ENCODE measurements around the gene SLC38A6. TPM values are rescaled to one million over a fixed set of nuclear protein-coding genes. Genes with fewer than 3 reads are reported as not detected.
"Not testable (repeated sequence)": the region's sequence is repeated elsewhere in the genome, so short reads cannot be mapped to it uniquely, and the experiment has no call there.

SLC38A6 gene
- total and polyA plus RNA-seq, 3 experiments from 2014 or later = 4.1 to 7.4 (median 5.8) TPM

GRCh38 chr14:61080591-61081010, 99.6 kb downstream of the SLC38A6 start:
- ChIA-PET POLR2A (no interaction called here), CTCF (no interaction called here)
- Histone ChIP-seq H3K27ac (ENCODE audit: low read depth, low read length) (no peak overlapping the region), H3K9me3 (ENCODE audit: low read length) (no peaks in the 10 kb centered on the region), H3K4me3 (ENCODE audit: low read length) (no peak overlapping the region), H3K4me1 (ENCODE audit: insufficient read depth, low read length) (no peaks in the 10 kb centered on the region), H3K36me3 (ENCODE audit: insufficient read depth, low read length) (no peaks in the 10 kb centered on the region), H3K27me3 (ENCODE audit: insufficient read depth, low read length, poor library complexity, severe bottlenecking) (no peaks in the 10 kb centered on the region)
- Mint-ChIP-seq H3K4me3 (no peak overlapping the region), H3K4me1 (no peaks in the 10 kb centered on the region), H3K27ac (no peak overlapping the region), H3K36me3 (peaks cover 13 to 34% (median 26%) of the 10 kb centered on the region in 3 donors), H3K9me3 (peaks cover 0 to 5% (median 0%) of the 10 kb centered on the region in 5 donors), H3K27me3 (peaks cover 0 to 2% of the 10 kb centered on the region in 2 donors)
- no peak for DNase-seq

GRCh38 chr14:61088081-61088480, 107.0 kb downstream of the SLC38A6 start:
- H3K36me3 ChIP-seq (ENCODE audit: insufficient read depth, low read length) = no peaks in the 10 kb centered on the region
- POLR2A ChIA-PET = no interaction called here
- H3K4me3 ChIP-seq (ENCODE audit: low read length) = no peak overlapping the region
- Mint-ChIP-seq H3K9me3 (peaks cover 0 to 8% (median 2%) of the 10 kb centered on the region in 5 donors), H3K36me3 (peaks cover 6 to 30% (median 15%) of the 10 kb centered on the region in 3 donors), H3K27ac (no peak overlapping the region), H3K4me3 (no peak overlapping the region), H3K4me1 (no peaks in the 10 kb centered on the region), H3K27me3 (peaks cover 0 to 2% of the 10 kb centered on the region in 2 donors)
- no peak for DNase-seq
- CTCF ChIA-PET = no interaction called here
- H3K27me3 ChIP-seq (ENCODE audit: insufficient read depth, low read length, poor library complexity, severe bottlenecking) = no peaks in the 10 kb centered on the region
- H3K27ac ChIP-seq (ENCODE audit: low read depth, low read length) = no peak overlapping the region
- no peaks in the 10 kb centered on the region for H3K9me3 ChIP-seq (ENCODE audit: low read length)
- no peaks in the 10 kb centered on the region for H3K4me1 ChIP-seq (ENCODE audit: insufficient read depth, low read length)

GRCh38 chr14:61089126-61089750, 108.2 kb downstream of the SLC38A6 start:
- Mint-ChIP-seq H3K27me3 (peaks cover 0 to 2% of the 10 kb centered on the region in 2 donors), H3K4me3 (no peak overlapping the region), H3K9me3 (peaks cover 0 to 8% (median 2%) of the 10 kb centered on the region in 5 donors), H3K36me3 (peaks cover 0 to 26% (median 11%) of the 10 kb centered on the region in 3 donors), H3K4me1 (no peaks in the 10 kb centered on the region), H3K27ac (no peak overlapping the region)
- no peaks in the 10 kb centered on the region for H3K27me3 ChIP-seq (ENCODE audit: insufficient read depth, low read length, poor library complexity, severe bottlenecking)
- DNase-seq = no peak
- H3K9me3 ChIP-seq (ENCODE audit: low read length) = no peaks in the 10 kb centered on the region
- ChIA-PET POLR2A (no interaction called here), CTCF (no interaction called here)
- no peak overlapping the region for H3K4me3 ChIP-seq (ENCODE audit: low read length)
- no peak overlapping the region for H3K27ac ChIP-seq (ENCODE audit: low read depth, low read length)
- no peaks in the 10 kb centered on the region for H3K4me1 ChIP-seq (ENCODE audit: insufficient read depth, low read length)
- H3K36me3 ChIP-seq (ENCODE audit: insufficient read depth, low read length) = no peaks in the 10 kb centered on the region

- H3K4me3 Mint-ChIP-seq = no peak overlapping the region
- no peaks in the 10 kb centered on the region for H3K9me3 ChIP-seq (ENCODE audit: low read length)
- no peaks in the 10 kb centered on the region for H3K36me3 ChIP-seq (ENCODE audit: insufficient read depth, low read length)
- peaks cover 0 to 17% (median 7%) of the 10 kb centered on the region in 3 donors for H3K36me3 Mint-ChIP-seq
- H3K4me3 ChIP-seq (ENCODE audit: low read length) = no peak overlapping the region
- no peaks in the 10 kb centered on the region for H3K4me1 Mint-ChIP-seq
- CTCF ChIA-PET = no interaction called here
- no peaks in the 10 kb centered on the region for H3K27me3 Mint-ChIP-seq
- no peak overlapping the region for H3K27ac ChIP-seq (ENCODE audit: low read depth, low read length)
- no peaks in the 10 kb centered on the region for H3K27me3 ChIP-seq (ENCODE audit: insufficient read depth, low read length, poor library complexity, severe bottlenecking)
- H3K9me3 Mint-ChIP-seq = peaks cover 0 to 3% (median 0%) of the 10 kb centered on the region in 5 donors
- no peak overlapping the region for H3K27ac Mint-ChIP-seq
- POLR2A ChIA-PET = no interaction called here
- H3K4me1 ChIP-seq (ENCODE audit: insufficient read depth, low read length) = no peaks in the 10 kb centered on the region
- no peak for DNase-seq
Observed at GRCh38 chr14:61090432-61091216, 109.6 kb downstream of the SLC38A6 start.

- Histone ChIP-seq H3K9me3 (ENCODE audit: low read length) (no peaks in the 10 kb centered on the region), H3K4me1 (ENCODE audit: insufficient read depth, low read length) (no peaks in the 10 kb centered on the region), H3K36me3 (ENCODE audit: insufficient read depth, low read length) (no peaks in the 10 kb centered on the region), H3K4me3 (ENCODE audit: low read length) (no peak overlapping the region), H3K27me3 (ENCODE audit: insufficient read depth, low read length, poor library complexity, severe bottlenecking) (no peaks in the 10 kb centered on the region), H3K27ac (ENCODE audit: low read depth, low read length) (no peak overlapping the region)
- no peak overlapping the region for H3K27ac Mint-ChIP-seq
- H3K4me1 Mint-ChIP-seq = no peaks in the 10 kb centered on the region
- CTCF ChIA-PET = no interaction called here
- H3K36me3 Mint-ChIP-seq = peaks cover 0 to 18% (median 10%) of the 10 kb centered on the region in 3 donors
- H3K4me3 Mint-ChIP-seq = no peak overlapping the region
- no peak for DNase-seq
- H3K27me3 Mint-ChIP-seq = no peaks in the 10 kb centered on the region
- H3K9me3 Mint-ChIP-seq = peaks cover 0 to 3% (median 2%) of the 10 kb centered on the region in 5 donors
- POLR2A ChIA-PET = no interaction called here
Observed at GRCh38 chr14:61091657-61092273, 110.7 kb downstream of the SLC38A6 start.

- DNase-seq; H3K4me1 ChIP-seq (ENCODE audit: insufficient read depth, low read length); H3K9me3 Mint-ChIP-seq; H3K27me3 ChIP-seq (ENCODE audit: insufficient read depth, low read length, poor library complexity, severe bottlenecking); H3K27me3 Mint-ChIP-seq; H3K36me3 ChIP-seq (ENCODE audit: insufficient read depth, low read length); CTCF ChIA-PET; H3K4me3 ChIP-seq (ENCODE audit: low read length); POLR2A ChIA-PET; H3K27ac ChIP-seq (ENCODE audit: low read depth, low read length); H3K4me3 Mint-ChIP-seq; H3K9me3 ChIP-seq (ENCODE audit: low read length); H3K4me1 Mint-ChIP-seq; H3K27ac Mint-ChIP-seq: not testable (repeated sequence)
- peaks cover 0 to 19% (median 11%) of the 10 kb centered on the region in 3 donors for H3K36me3 Mint-ChIP-seq
Observed at GRCh38 chr14:61098096-61098495, 117.1 kb downstream of the SLC38A6 start.

GRCh38 chr14:61098721-61099120, 117.7 kb downstream of the SLC38A6 start:
- Mint-ChIP-seq H3K4me1 (no peaks in the 10 kb centered on the region), H3K9me3 (peaks cover 0 to 5% (median 4%) of the 10 kb centered on the region in 5 donors), H3K4me3 (no peak overlapping the region), H3K27me3 (peaks cover 0 to 3% of the 10 kb centered on the region in 2 donors), H3K27ac (no peak overlapping the region), H3K36me3 (peaks cover 0 to 19% (median 11%) of the 10 kb centered on the region in 3 donors)
- no peaks in the 10 kb centered on the region for H3K4me1 ChIP-seq (ENCODE audit: insufficient read depth, low read length)
- H3K9me3 ChIP-seq (ENCODE audit: low read length) = no peaks in the 10 kb centered on the region
- CTCF ChIA-PET = no interaction called here
- no peaks in the 10 kb centered on the region for H3K27me3 ChIP-seq (ENCODE audit: insufficient read depth, low read length, poor library complexity, severe bottlenecking)
- H3K27ac ChIP-seq (ENCODE audit: low read depth, low read length) = no peak overlapping the region
- DNase-seq = no peak
- POLR2A ChIA-PET = no interaction called here
- no peaks in the 10 kb centered on the region for H3K36me3 ChIP-seq (ENCODE audit: insufficient read depth, low read length)
- no peak overlapping the region for H3K4me3 ChIP-seq (ENCODE audit: low read length)

GRCh38 chr14:61099216-61099835, 118.3 kb downstream of the SLC38A6 start:
- Histone ChIP-seq H3K36me3 (ENCODE audit: insufficient read depth, low read length) (no peaks in the 10 kb centered on the region), H3K27ac (ENCODE audit: low read depth, low read length) (no peak overlapping the region), H3K4me1 (ENCODE audit: insufficient read depth, low read length) (no peaks in the 10 kb centered on the region), H3K27me3 (ENCODE audit: insufficient read depth, low read length, poor library complexity, severe bottlenecking) (no peaks in the 10 kb centered on the region), H3K4me3 (ENCODE audit: low read length) (no peak overlapping the region), H3K9me3 (ENCODE audit: low read length) (no peaks in the 10 kb centered on the region)
- ChIA-PET POLR2A (no interaction called here), CTCF (no interaction called here)
- Mint-ChIP-seq H3K27me3 (peaks cover 0 to 3% of the 10 kb centered on the region in 2 donors), H3K9me3 (peaks cover 0 to 5% (median 4%) of the 10 kb centered on the region in 5 donors), H3K36me3 (peaks cover 0 to 19% (median 11%) of the 10 kb centered on the region in 3 donors), H3K27ac (no peak overlapping the region), H3K4me3 (no peak overlapping the region), H3K4me1 (no peaks in the 10 kb centered on the region)
- no peak for DNase-seq
